ENCODE data around the gene MRPL23. TPM values are rescaled to one million over a fixed set of nuclear protein-coding genes. Genes with fewer than 3 reads are reported as not detected.

The MRPL23 gene
- total RNA-seq: 106 and 132 TPM in 2 replicates

DNA sequence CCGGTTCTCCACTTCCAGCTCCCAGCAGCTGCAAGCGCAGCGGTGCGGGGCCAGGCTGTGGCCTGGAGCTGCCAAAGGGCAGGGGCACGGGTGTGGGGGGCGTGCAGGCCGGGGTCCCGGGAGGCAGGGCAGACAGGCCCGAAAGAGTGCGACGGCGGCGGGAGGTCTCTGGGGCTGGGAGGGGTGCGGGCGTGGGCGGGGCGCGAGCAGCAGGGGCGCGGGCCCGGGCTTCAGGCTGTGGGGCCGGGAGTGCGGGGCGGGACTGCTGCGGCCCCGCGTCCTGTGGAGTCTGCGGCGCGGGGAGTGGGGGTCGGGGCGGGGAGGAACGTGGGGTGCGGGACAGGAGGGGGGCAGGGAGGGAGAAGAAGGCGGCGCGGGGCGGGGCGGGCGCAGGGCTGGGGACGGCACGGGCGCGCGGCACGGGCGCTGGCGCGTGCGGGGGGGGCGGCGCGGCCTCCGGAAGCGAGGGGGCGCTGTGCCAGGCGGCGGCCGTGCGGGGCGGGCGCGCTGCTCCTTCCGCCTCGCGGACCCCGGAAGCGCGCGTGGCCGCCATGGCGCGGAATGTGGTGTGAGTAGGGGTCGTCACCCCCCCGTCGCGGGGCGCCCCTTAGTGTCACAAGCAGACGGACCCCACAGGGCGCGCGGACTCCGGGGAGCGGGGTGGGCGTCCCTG is at the start of gene MRPL23:
Gene MRPL23 (plus strand): TSS at position 521 of the 673 bp plus-strand sequence. CDS start 31 bp downstream, at position 552.

DNA sequence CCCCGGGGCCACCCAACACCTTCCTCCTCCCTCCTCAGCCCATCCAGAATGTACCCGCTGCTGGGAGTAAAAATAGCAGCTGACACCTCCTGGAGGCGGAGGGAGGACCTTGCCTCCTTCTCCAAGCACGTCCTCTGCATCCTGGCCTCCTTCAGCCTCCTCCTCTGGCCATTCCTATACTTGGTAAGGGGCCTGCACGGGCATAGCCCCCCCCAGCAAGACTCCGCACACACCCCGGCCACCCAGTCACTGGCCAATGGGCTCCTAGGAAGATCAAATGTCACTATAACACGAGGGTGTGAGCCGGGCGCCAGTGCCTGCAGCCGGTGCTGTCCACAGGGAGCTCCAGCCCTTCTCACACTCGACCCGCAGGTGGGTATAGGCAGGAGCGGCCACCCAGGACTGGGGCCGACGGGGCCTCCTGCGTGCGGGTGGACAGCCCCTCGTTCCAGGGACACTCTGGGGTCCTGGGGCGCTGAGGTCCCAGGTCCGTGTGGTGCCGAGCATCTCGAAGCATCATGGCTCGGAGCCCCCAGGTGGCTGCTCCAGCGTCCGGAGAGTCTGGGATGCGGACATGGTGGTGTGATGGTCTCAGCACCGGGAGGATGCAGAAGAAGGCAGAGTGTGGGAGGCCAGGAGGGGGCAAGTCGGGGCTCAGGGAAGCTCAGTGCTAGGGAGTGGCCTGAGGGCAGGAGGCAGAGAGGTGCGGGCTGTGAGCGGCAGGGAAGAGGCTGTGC is 27.6 kb upstream of the MRPL23 start, which contains the start of gene TNNT3:
Gene TNNT3 (plus strand): TSS at position 313 of the 737 bp plus-strand sequence. CDS start 3,172 bp downstream, outside the sequence.

DNA sequence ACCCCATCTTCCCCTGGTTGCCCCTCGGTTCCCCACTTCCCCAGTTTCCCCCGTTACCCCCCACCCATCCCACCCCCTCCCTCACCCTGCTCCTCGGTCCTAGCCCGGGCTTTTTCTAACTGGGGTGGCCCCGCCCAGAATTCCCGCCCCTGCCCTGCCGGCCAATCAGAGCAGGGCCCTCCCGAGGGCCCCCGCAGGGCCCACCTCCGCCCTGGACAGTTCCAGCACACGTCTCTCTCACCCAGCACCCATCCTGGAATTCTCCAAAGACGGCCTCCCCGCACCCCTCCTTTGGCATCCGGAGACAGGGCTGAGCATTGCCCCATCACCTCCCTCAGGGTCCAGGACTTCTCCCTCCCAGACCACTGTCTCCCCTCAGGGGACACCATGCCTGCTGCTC is 50.6 kb downstream of the MRPL23 start, which contains the start of gene H19:
Gene H19 (minus strand): TSS at position 88 of the 400 bp plus-strand sequence.

Small RNAs within 50 kb of the gene (small RNA-seq; reads per million reads assigned to genes)
- not detected for gene RF01972
- gene RF01973: not detected

Other genes starting within 250 kb of the MRPL23 start
- 0.73 and 2.2 TPM in 2 replicates for gene IFITM10, start 196.7 kb upstream of the MRPL23 start, total RNA-seq
- 138 TPM in 2 replicates for gene CTSD, start 183.4 kb upstream of the MRPL23 start, total RNA-seq
- not detected in 2 replicates for gene SYT8, start 112.3 kb upstream of the MRPL23 start, total RNA-seq
- gene TNNI2, start 108.4 kb upstream of the MRPL23 start, total RNA-seq: not detected in 2 replicates
- 94.2 and 131 TPM in 2 replicates for gene LSP1, start 94.2 kb upstream of the MRPL23 start, total RNA-seq
- gene PRR33, start 55.4 kb upstream of the MRPL23 start, total RNA-seq: not detected in 2 replicates
- gene TNNT3, start 27.6 kb upstream of the MRPL23 start, total RNA-seq: 0.37 TPM in 1 of 2 replicates, not detected in the other
- gene H19, start 50.5 kb downstream of the MRPL23 start, total RNA-seq: 3.1 and 40.4 TPM in 2 replicates
- 0.37 and 0.59 TPM in 2 replicates for gene IGF2, start 192.1 kb downstream of the MRPL23 start, total RNA-seq
- gene INS, start 213.9 kb downstream of the MRPL23 start, total RNA-seq: not detected in 2 replicates
- gene TH, start 224.5 kb downstream of the MRPL23 start, total RNA-seq: not detected in 2 replicates

Measured in subcutaneous preadipocyte (primary cell).